Epithelial cell of prostate (primary cell): ENCODE measurements around the gene ARHGEF3.

Experiments used
- DNase-seq: peaks from one replicate; pipeline ENCODE4 v3.0.0-alpha.2; 2011; ENCODE audit warnings: low read depth, low spot score
- H3K27ac ChIP-seq: fragments of 450-650 bp; 2 replicates; pipeline ENCODE4 v1.5.1; 2017; ENCODE audit warnings: mild to moderate bottlenecking

Gene ARHGEF3, protein sequence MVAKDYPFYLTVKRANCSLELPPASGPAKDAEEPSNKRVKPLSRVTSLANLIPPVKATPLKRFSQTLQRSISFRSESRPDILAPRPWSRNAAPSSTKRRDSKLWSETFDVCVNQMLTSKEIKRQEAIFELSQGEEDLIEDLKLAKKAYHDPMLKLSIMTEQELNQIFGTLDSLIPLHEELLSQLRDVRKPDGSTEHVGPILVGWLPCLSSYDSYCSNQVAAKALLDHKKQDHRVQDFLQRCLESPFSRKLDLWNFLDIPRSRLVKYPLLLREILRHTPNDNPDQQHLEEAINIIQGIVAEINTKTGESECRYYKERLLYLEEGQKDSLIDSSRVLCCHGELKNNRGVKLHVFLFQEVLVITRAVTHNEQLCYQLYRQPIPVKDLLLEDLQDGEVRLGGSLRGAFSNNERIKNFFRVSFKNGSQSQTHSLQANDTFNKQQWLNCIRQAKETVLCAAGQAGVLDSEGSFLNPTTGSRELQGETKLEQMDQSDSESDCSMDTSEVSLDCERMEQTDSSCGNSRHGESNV

DNA sequence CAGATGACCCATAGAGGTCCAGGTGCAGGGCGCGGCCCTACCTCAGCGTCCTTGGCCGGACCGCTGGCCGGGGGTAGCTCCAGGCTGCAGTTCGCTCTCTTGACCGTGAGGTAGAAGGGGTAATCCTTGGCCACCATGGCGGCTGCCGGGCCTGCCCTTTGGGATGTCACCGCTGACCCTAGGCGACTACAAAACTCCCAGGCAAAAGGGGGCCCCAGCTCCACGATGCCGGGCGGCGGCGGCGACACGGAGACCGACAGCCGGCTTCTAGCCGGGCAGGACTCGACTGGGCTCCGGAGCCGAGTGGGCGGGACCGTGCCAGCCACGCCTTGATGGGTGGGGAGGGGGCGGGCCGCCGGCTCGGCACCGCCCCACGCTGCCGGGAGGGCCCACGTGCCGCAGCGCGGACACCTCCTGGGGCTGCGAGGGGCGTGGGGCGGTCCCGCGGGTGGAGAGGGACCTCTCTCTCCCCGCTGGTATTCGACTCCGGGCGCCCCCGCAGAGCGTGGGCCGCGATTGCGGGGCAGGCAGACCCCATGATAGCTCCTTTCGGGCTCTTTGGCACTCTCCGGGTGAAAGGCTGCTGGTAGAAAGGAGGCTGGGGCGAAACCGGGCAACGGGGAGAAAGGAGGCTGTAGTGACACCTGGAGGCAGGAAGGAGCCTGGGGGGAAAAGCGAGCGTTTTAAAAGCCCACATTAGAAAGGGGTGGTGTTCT is at the start of gene ARHGEF3:
Gene ARHGEF3, minus strand, starts transcription at position 288 of the 716 bp plus-strand sequence. Its CDS starts 151 bp downstream, at position 137.
- peak within 1 kb of the TSS; percentile 52 for H3K27ac ChIP-seq
- peak; percentile 26 for DNase-seq

DNA sequence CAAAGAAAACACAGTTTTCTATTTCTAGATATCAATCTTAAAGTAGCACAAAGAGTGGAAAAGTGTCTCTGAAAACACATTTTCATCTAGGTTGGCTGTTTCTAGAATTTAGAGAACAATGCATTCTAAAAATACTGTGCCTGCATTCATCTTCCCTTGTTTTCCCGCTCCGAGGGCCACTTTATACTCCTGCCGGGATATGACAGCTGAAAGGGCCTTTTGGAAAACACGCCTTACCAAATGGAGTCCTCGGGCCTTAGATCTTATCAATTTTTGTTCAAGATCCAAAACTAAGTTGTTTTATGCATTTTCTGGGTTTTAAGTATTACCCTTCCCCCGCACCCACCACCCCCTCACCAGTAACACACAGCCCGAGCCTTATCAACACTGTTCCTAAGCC is 47.9 kb upstream of the ARHGEF3 start:
- no peak overlapping the region for H3K27ac ChIP-seq
- DNase-seq = no peak

DNA sequence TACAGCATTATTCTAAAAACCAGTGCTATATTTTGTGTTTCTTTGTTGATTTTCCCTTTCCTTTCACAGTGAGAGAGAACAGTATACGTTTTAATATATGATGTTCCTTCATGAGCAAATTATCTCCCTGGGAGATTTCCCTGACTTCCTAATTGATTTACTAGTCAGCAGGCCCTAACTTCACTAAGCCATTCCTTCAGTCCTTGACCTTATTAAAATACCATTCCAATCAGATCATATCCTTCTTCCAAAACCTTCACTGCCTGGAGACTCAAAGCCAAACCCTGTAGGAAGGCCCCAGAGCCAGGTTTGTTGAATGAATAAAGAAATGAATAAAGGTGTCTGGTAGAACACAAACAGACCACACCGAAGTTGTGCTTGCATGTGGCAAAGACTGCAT is 43.8 kb upstream of the ARHGEF3 start:
- peak overlapping the region; percentile 40 for H3K27ac ChIP-seq
- no peak for DNase-seq

DNA sequence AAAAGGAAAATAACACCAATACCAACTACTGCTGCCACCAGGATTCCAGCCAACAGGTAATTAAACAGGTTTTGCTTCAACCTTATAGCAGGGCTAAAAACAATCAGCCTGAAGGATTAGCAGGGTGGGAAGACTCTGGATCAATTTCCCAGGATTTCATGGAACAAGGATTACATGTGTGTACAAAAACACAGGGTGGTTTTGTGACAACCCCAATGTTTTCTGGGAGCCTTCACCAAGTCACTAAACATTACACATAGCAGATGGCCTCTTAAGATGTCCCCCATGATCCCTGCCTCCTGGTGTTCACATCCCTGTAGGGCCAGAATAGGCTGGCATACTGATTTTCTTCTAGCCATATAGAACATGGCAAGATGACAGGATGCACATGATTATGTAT is 42.8 kb upstream of the ARHGEF3 start:
- H3K27ac ChIP-seq = no peak overlapping the region
- DNase-seq = no peak

DNA sequence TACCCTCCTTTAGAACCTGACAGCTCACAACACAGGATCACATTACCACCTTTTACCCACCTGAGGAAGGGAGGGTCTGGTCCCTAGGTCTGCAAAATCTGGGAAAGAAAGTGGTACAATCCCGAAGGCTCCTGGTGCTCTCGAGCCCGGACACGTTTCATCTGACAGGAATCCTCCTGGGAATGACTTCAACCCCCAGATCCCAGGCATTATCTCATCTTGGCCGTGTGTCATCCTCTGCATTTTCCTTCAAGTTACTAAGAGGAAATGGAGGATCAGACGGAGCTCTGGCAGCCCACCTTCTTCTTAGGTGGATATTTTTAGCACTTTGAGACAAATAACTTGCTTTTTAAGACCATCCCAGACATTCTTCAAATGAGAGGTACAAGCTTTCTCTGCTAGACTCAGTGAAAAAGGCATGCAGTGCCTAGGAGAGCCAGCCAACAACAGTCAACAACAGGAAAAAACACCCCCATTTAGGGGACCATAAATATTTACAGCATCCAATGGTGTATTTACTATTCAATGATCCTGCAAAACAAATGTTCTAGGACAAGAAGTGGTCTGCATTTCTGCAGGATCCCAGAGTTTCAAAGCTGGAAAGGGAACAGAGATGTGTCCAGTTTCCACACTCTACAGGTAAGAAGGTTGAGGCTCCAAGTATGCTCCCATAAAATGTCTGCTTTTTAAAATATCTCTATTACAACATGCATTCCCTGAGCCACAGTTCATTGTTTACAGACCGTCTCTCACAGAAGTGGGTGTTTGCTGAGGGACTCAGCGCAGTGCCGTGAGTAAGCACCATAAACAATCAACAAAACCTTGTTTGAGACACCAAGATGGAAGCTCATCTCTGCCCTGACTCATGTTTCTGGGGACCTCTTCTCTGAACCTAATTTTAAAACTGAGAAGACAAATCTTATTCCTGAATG is 38.3 kb upstream of the ARHGEF3 start:
- H3K27ac ChIP-seq = peak overlapping the region; percentile 56

DNA sequence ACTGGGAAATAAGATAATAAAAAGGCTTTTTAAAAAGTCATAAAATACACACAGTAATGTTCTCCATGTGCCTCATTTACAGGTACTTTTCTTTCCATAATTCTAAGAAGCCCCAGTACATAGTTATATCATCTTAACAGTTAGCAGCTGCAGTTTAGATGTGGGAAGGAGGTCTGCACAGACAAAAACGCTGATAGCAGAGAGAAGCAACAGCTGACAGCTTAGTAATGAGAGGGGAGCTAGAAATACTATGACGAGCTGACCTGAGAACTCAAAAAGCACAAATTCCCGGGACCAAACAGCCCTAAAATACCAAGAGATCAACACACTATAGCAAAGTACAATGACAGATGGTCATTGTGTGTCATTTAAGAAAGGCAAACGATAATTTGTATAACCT is 36.7 kb upstream of the ARHGEF3 start:
- peak overlapping the region; percentile 53 for H3K27ac ChIP-seq
- no peak for DNase-seq

More for the DNA sequence above, 38.3 kb upstream of the ARHGEF3 start:
- DNase-seq = peak; percentile 55

DNA sequence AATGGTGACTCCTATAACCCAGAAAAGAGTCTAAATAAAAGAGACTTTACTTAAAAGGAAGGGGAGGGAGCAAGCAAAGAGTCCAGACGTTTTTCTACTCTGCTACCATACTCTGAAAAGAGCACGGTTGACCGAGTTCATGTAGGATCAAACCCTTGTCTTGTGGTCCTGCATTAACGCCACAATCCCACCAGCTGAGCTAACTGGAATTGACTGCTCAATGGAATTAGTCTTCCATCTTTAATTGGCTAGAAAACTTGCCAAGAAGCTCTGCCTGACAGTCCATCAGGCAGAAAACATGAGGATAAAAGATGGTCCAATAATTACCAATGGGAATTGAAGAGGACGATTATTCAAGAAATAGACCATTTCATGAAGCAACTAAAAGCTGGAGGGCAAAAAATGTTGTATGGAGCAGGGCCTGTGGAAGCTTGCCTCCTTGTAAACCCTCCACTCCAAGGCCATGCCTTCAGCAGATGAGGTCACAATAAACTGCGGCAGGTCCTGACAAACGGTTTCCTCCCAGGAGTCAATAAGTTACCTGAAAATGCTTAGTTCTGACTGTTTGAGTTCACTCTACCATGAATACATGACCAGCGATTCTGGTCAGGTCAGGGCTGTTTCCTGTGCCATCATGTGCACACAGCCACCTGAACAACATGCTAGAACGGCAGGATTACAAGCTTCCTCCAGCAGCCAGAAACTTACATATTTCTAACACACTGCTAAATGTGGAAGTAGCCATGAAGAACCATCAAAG is 35.6 kb upstream of the ARHGEF3 start:
- peak overlapping the region; percentile 53 for H3K27ac ChIP-seq

DNA sequence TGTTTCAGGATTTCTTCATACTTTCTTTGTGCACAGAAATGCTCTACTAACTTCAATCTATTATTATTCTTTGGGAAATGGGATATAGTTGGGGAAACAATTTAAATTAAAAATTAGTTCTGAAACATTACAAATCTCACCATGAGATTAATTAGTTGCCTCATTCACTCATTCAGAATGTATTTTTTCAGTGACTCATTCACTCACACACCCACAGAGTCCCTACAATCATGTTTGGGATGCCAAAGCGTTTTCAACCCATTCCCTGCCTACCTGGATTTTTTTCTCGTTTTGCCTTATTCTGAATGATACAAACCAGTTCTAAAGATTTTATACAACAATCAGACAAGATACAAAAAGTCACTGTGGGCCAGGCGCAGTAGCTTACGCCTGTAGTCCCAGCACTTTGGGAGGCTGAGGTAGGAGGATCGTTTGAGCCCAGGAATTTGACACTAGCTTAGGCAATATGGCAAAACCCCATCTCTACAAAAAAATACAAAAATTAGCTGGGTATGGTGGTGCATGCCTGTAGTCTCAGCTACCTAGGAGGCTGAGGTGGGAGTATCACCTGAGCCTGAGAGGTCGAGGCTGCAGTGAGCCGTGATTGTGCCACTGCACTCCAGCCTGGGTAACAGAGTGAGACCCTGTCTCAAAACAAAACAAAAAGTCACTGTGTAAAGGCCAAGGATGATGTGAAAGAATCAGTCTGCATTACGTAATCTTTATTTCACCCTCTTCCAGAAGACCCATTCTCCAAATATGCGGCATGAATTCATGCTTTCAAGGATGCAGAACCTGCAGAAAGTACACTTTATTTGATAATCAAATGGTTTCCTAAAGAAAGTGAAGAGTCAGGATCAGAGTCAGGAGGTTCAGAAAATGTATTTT is 34.8 kb upstream of the ARHGEF3 start:
- DNase-seq = no peak
- peak overlapping the region; percentile 53 for H3K27ac ChIP-seq

More for the DNA sequence above, 35.6 kb upstream of the ARHGEF3 start:
- no peak for DNase-seq

DNA sequence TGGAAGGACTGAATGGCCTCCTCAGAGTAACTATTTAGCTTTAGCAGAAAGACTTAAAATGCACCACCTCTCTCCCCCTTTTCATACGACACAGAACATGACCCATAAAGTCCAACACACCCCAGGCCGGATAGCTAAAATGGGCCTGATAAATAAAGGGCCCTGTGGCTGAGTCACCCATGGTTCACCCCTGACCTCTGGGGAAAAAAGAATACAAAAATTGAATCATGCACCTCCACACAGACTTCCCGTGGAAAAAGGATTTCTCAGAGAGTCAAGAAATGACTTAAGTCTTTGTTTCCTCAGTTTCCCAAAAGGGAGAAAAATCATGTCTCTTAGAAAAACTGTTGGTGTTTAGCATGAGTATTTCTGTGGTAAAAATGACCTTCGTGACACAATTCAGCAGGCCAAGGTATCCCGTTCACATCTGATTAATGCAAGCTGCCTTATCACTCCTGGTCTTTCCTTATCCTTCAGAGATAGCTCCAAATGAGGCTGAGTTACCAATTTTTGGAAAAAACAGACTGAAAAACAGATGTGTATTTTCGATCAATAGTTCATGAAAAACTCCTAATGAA is 34.0 kb upstream of the ARHGEF3 start:
- DNase-seq = no peak
- H3K27ac ChIP-seq = peak overlapping the region; percentile 53

DNA sequence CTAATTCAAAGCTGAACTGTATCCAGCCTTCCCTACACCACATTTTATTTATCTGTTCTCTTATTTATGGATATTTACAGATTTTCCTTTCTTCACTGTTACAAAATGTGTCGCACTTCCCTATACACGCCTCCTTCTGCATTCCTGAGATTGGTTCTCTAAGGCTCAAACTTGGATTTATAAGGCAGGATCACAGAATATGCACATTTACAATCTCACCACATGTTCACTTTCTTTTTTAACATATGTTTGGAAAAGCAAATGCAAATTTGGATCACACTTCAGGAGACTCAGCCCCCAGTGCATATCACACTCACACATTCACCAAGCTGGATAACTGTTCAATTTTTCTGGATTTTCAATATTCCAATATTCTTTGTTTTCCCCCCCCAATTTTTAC is 31.8 kb upstream of the ARHGEF3 start:
- DNase-seq = no peak

DNA sequence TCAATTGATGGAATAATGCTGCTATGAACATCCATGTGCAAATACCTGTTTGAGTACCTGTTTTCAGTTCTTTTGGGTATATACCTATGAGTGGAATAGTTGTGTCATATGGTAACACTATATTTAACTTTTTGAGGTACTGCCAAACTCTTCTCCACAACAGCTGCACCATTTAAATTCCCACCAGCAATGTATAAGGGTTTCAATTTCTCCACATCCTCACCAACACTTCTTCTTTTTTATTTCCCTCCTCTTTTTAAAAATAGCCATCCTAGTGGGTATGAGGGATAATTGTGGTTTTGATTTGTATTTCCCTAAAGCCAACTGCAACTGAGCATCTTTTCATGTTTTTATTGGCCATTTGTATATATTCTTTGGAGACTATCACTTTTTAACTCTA is 31.3 kb upstream of the ARHGEF3 start:
- DNase-seq = no peak

More for the DNA sequence above, 31.8 kb upstream of the ARHGEF3 start:
- no peak overlapping the region for H3K27ac ChIP-seq

DNA sequence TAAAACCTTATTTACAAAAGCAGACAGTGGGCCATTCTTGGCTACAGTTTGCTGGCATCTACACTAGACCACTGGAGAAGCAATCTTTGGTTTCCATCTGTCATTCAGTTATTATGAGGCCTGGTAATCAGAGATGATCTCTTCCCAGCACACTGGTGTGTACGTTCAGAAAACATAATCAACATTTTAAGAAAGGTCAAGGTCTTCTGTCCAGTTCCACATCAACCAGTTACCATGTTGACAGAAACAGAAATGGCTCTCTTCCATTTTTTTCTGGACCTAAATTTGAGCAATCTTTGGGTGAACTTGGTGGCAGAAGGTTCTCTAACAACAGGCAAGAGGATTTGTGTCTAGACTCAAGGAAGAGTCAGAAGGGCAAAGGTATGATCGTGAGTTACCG is 29.8 kb upstream of the ARHGEF3 start:
- H3K27ac ChIP-seq = no peak overlapping the region
- DNase-seq = no peak

More for the DNA sequence above, 31.3 kb upstream of the ARHGEF3 start:
- no peak overlapping the region for H3K27ac ChIP-seq

DNA sequence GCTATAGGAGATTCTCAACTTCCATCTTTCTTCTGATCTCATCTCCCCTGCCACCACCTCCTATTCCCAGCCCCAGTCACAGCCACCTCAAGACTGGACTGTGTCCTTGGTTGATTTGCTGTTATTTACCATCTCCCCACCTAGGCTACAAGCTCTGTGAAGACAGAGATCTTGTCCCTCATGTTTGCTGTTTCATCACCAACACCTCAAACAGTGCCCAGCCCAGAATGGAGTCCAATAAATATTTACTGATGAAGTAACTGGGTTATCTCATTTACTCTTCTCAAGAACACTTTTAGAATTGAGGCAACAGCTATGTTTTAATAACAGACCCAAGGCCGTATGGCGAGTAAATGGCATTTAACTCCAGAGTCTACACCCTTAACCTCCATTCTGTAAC is 29.1 kb upstream of the ARHGEF3 start:
- no peak for DNase-seq
- H3K27ac ChIP-seq = no peak overlapping the region

DNA sequence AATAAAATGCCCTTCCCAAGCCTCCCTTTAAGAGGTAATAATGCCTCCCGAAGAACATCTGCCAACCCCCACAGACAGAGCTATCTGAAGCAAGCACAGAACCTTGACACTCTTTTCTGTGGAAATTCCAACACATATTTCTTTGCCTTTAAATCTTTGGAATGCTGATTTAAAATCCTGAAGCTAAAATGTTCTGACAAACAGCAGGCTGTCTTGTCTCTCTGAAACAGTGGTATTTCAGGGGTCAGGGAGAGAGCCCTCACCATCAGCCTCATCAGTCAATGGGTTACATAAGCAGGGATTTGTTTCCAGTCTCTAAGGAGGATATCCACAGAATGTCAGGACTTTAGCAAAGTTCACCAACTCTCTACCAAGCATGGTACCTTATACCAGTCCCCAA is 27.8 kb upstream of the ARHGEF3 start:
- DNase-seq = no peak
- H3K27ac ChIP-seq = no peak overlapping the region

DNA sequence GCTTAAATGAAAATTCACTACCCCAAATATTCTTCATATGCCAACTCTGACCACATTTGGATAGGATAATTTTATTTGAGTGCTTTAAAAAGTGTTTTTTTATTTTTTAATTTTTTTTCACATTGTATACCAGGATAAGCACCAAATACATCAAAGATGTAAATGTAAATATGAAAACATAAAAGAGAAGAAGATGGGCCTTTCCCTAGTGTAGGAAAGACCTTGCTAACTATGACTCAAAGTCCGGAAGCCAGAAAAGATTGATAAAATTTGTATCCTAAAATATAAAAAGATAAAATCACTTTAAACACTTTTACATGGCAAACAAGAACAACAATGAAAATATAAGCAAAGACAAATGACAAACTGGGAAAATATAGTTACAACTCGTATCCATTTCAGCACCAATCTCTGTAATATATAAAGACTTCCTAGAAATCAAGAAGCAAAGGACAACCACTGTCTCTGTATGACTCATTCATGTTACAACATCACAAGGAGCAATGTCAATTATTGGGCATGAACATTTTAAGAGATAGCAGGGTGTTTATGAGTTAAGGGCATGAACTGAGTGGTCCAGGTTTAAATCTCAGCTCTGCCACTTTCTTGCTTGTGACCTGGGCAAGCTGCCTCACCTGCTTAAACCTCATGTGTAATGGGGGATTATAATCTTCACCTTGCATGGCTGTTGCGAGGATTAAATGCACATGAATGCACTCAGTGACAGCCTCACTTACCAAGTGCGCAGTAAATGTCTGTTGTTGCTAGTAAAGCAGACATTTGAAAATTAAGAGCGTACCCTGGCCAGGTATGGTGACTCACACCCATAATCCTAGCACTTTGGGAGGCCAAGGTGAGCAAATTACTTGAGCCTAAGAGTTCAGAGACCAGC is 25.3 kb upstream of the ARHGEF3 start:
- H3K27ac ChIP-seq = no peak overlapping the region
- no peak for DNase-seq

DNA sequence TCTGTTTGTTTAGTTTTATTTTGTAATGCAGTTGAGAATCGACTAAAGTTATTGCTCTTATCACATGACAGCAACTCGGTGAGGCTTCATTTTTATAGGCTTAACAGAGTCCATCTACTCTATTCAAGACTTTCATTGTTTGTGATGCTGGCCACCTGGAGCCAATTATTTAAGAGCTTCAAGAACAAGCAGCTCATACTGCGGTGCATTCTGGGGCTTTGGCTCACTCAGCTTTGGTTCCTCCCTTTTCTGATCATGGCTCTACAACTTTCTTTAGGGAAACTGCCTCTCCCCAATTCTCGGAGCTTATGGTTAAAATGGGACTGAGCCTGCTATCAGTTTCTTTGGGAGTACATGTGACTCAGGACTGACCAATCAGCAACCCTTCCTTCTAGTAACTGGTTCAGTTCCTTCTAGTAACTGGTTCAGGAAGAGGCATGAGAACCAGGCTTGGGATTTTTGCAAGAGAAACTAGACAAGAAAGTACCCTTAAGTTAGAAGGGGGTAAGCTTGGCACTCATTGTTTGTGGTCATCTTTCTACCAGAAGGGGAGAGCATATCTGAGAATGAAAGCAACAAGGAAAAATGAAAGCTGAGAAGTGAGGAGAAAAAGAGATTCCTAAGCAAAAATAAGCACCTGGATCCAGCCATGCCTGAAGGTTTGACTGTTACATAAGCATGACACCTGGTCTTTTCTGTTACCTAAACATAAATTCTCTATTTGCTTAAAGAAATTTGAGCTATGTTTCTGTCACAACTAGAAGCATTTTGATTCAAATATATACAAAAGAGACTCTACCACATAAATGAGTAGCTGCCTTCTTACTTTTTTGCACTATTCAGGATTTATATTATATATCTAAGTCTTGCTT is 24.1 kb upstream of the ARHGEF3 start:
- H3K27ac ChIP-seq = no peak overlapping the region
- no peak for DNase-seq
